ENCODE measurements around the gene MEGF8.

The MEGF8 gene

DNA sequence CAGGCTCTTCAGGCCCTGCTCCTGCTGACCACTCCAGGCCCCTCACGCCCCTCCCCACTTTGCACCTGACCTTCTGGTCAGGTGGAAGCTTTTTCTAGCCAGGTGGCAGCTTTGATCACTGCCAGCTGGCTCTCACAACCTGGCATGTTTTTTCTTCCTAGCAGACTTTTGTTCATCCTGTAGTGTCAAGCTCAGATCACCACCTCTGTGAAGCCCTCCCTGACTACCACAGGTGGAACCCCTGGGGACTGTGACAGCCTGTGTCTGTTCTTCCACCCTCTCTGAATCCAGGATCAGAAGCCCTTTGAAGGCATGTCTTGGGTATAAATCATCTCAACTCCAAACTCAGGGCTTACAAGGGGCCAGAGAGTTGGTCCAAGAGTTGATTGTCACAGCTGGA, 75.0 kb downstream of the MEGF8 start:
- Histone ChIP-seq H3K36me3 (ENCODE audit: insufficient read depth, low read length) (no peaks in the 10 kb centered on the region), H3K4me1 (ENCODE audit: insufficient read depth, low read length) (no peaks in the 10 kb centered on the region), H3K9ac (ENCODE audit: low read depth, low read length) (no peak overlapping the region), H3K9me3 (ENCODE audit: control insufficient read depth, insufficient read depth, low read length) (no peaks in the 10 kb centered on the region)

- Histone ChIP-seq H3K36me3 (ENCODE audit: insufficient read depth, low read length) (no peaks in the 10 kb centered on the region), H3K9ac (ENCODE audit: low read depth, low read length) (peak overlapping the region; percentile 66), H3K9me3 (ENCODE audit: control insufficient read depth, insufficient read depth, low read length) (no peaks in the 10 kb centered on the region), H3K4me1 (ENCODE audit: insufficient read depth, low read length) (no peaks in the 10 kb centered on the region)
Measured at GRCh38 chr19:42401365-42402303, 76.2 kb downstream of the MEGF8 start.

DNA sequence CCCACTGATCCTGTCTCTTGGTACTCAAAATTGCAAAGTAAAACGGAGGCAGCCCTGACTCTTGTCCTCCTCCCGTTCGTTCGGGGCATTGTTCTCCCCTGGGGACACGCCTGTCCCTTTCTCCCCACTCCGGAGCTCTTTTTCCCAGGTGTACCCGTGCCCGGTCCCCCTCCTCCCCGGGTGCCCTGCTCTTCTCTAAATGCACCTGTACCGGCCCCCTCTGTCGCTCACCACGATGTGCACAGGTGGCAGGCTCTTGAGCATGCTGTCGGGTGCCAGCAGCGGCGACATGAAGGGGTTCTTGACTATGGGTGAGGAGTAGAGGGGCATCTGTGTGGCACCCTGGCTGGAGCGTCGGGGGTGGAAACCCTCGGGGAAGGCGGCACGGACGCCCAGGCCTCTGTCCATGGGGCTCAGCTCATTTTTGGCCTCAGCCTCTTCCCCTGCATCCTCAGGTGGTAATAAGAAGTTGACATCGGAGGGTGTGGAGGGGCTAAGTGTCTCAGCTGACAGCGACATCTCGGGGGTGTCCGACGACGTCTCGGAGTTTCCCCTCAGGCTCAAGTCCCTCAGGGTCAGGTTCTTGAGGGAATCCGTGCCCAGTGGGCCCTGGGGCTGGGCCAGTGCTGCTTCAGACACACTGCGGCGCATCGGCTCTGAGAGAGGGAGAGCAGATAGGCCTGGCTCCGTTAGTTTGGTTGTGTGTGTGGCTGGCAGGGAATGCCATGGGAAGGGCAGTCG, 77.1 kb downstream of the MEGF8 start:
- H3K36me3 ChIP-seq (ENCODE audit: insufficient read depth, low read length): no peaks in the 10 kb centered on the region
- H3K9me3 ChIP-seq (ENCODE audit: control insufficient read depth, insufficient read depth, low read length): no peaks in the 10 kb centered on the region
- H3K4me1 ChIP-seq (ENCODE audit: insufficient read depth, low read length): no peaks in the 10 kb centered on the region
- peak overlapping the region; percentile 66 for H3K9ac ChIP-seq (ENCODE audit: low read depth, low read length)

GRCh38 chr19:42403586-42403985, 78.2 kb downstream of the MEGF8 start:
- no peaks in the 10 kb centered on the region for H3K4me1 ChIP-seq (ENCODE audit: insufficient read depth, low read length)
- H3K9ac ChIP-seq (ENCODE audit: low read depth, low read length): no peak overlapping the region
- H3K36me3 ChIP-seq (ENCODE audit: insufficient read depth, low read length): no peaks in the 10 kb centered on the region
- H3K9me3 ChIP-seq (ENCODE audit: control insufficient read depth, insufficient read depth, low read length): no peaks in the 10 kb centered on the region

DNA sequence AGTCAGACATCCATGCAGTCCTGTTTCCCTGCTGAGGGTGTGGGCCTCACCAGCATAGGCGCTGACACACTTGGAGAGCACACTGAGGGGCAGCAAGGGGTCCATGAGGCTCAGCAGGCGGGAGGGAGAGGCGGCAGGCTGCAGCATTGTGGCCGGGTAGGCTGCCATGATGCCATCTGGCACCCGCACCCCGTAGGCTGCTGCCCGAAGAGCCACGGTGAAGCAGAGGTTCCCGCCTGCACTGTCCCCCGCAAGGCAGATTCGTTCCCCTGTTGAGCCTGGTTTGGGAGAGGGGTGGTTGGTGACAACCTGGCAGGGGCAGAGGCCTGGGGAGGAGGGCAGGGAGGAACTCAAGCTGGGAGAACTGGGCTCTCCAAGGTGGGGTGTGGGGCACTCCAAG, 80.7 kb downstream of the MEGF8 start:
- no peak overlapping the region for H3K9ac ChIP-seq (ENCODE audit: low read depth, low read length)
- H3K4me1 ChIP-seq (ENCODE audit: insufficient read depth, low read length): no peaks in the 10 kb centered on the region
- H3K36me3 ChIP-seq (ENCODE audit: insufficient read depth, low read length): no peaks in the 10 kb centered on the region
- H3K9me3 ChIP-seq (ENCODE audit: control insufficient read depth, insufficient read depth, low read length): no peaks in the 10 kb centered on the region

- H3K9me3 ChIP-seq (ENCODE audit: control insufficient read depth, insufficient read depth, low read length): no peaks in the 10 kb centered on the region
- H3K36me3 ChIP-seq (ENCODE audit: insufficient read depth, low read length): no peaks in the 10 kb centered on the region
- H3K4me1 ChIP-seq (ENCODE audit: insufficient read depth, low read length): peaks cover 3% of the 10 kb centered on the region; the same call in 1 of the 2 replicates
- no peak overlapping the region for H3K9ac ChIP-seq (ENCODE audit: low read depth, low read length)
Measured at GRCh38 chr19:42407085-42407815, 81.8 kb downstream of the MEGF8 start.

- no peaks in the 10 kb centered on the region for H3K36me3 ChIP-seq (ENCODE audit: insufficient read depth, low read length)
- H3K9me3 ChIP-seq (ENCODE audit: control insufficient read depth, insufficient read depth, low read length): no peaks in the 10 kb centered on the region
- no peak overlapping the region for H3K9ac ChIP-seq (ENCODE audit: low read depth, low read length)
- peaks cover 6% of the 10 kb centered on the region; the same call in 1 of the 2 replicates for H3K4me1 ChIP-seq (ENCODE audit: insufficient read depth, low read length)
Measured at GRCh38 chr19:42407816-42408175, 82.4 kb downstream of the MEGF8 start.

DNA sequence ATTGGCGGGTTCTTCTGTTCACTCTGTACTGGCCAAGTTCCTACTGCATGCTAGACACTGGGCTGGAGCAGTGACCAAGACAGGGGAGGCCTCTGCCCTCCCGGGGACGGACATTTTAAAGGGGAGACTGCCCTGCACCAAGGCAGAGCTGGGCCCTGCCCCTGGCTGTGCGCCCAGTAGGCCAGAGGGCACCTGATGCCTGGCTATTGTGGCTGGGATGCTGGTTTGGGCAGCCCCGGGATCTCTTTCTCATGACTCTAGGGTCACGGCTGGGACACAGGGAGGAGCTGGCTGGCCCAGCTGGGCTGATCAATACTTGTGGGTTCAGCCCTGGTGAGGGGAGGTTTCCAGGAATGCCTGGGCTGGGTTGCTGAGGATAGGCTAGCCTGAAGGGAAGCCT, 84.0 kb downstream of the MEGF8 start:
- Histone ChIP-seq H3K36me3 (ENCODE audit: insufficient read depth, low read length) (no peaks in the 10 kb centered on the region), H3K9ac (ENCODE audit: low read depth, low read length) (no peak overlapping the region), H3K4me1 (ENCODE audit: insufficient read depth, low read length) (peaks cover 6% of the 10 kb centered on the region; the same call in 1 of the 2 replicates), H3K9me3 (ENCODE audit: control insufficient read depth, insufficient read depth, low read length) (no peaks in the 10 kb centered on the region)

- Histone ChIP-seq H3K4me1 (ENCODE audit: insufficient read depth, low read length) (peaks cover 6% of the 10 kb centered on the region; the same call in 1 of the 2 replicates), H3K36me3 (ENCODE audit: insufficient read depth, low read length) (no peaks in the 10 kb centered on the region), H3K9me3 (ENCODE audit: control insufficient read depth, insufficient read depth, low read length) (no peaks in the 10 kb centered on the region), H3K9ac (ENCODE audit: low read depth, low read length) (no peak overlapping the region)
Measured at GRCh38 chr19:42410371-42410770, 84.9 kb downstream of the MEGF8 start.

DNA sequence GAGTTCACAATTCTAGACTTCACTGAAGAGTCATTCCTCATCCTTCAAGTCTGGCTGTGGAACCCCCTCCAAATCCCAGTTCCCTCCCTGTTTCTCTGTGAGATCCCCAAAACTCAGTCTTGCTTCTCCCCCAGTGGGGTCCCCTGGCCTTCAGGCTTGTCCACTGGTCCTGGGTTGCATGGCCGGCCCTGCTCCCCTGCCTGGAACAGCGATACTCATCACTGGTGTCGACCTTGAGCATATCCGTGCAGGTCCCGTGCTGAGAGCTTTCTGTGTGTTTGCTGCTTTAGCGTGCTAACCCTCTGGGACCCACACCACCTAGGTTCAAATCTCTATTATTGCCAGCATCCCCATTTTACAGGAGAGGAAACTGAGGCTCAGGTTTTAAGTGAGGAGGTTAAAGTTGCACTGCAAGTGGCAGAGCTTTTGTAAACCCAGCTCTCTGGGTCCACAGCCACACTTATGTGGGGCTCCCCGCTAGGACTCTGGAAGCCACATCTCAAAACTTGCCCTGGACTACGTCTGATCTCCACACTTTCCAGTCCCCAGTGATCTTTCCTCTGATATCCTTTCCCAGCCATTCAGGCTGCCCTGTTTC, 86.2 kb downstream of the MEGF8 start:
- H3K36me3 ChIP-seq (ENCODE audit: insufficient read depth, low read length): no peaks in the 10 kb centered on the region
- H3K9ac ChIP-seq (ENCODE audit: low read depth, low read length): no peak overlapping the region

GRCh38 chr19:42412227-42412626, 86.8 kb downstream of the MEGF8 start:
- H3K9ac ChIP-seq (ENCODE audit: low read depth, low read length): no peak overlapping the region
- peaks cover 6% of the 10 kb centered on the region; the same call in 1 of the 2 replicates for H3K4me1 ChIP-seq (ENCODE audit: insufficient read depth, low read length)
- H3K9me3 ChIP-seq (ENCODE audit: control insufficient read depth, insufficient read depth, low read length): no peaks in the 10 kb centered on the region
- H3K36me3 ChIP-seq (ENCODE audit: insufficient read depth, low read length): no peaks in the 10 kb centered on the region

More for the DNA sequence above, 86.2 kb downstream of the MEGF8 start:
- no peaks in the 10 kb centered on the region for H3K9me3 ChIP-seq (ENCODE audit: control insufficient read depth, insufficient read depth, low read length)
- H3K4me1 ChIP-seq (ENCODE audit: insufficient read depth, low read length): peaks cover 6% of the 10 kb centered on the region; the same call in 1 of the 2 replicates

GRCh38 chr19:42412661-42413076, 87.2 kb downstream of the MEGF8 start:
- H3K9me3 ChIP-seq (ENCODE audit: control insufficient read depth, insufficient read depth, low read length): no peaks in the 10 kb centered on the region
- peaks cover 6% of the 10 kb centered on the region; the same call in 1 of the 2 replicates for H3K4me1 ChIP-seq (ENCODE audit: insufficient read depth, low read length)
- no peaks in the 10 kb centered on the region for H3K36me3 ChIP-seq (ENCODE audit: insufficient read depth, low read length)
- no peak overlapping the region for H3K9ac ChIP-seq (ENCODE audit: low read depth, low read length)

DNA sequence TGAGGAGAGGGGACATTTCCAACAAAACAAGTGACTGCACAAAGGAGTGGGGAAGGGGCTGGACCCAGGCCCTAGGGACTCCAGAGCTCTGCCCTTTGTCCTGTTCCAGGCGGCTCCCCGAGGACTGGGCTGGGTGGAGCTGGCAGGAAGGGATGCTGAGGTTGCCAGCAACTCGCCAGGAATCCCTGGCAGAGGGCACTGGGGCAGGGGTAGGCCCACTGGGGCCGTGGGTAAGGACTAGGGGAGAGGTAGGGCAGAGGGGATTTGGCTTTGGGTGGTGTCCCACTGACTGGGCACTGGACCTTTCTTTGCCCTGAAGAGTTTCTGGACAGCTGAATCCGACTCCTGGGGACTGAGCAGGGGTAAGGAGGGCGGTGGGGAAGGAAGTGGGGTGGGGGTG, 93.9 kb downstream of the MEGF8 start:
- no peaks in the 10 kb centered on the region; the same call in none of the 2 replicates for H3K4me1 ChIP-seq (ENCODE audit: insufficient read depth, low read length)
- no peaks in the 10 kb centered on the region for H3K9me3 ChIP-seq (ENCODE audit: control insufficient read depth, insufficient read depth, low read length)
- H3K9ac ChIP-seq (ENCODE audit: low read depth, low read length): no peak overlapping the region
- no peaks in the 10 kb centered on the region for H3K36me3 ChIP-seq (ENCODE audit: insufficient read depth, low read length)

- Histone ChIP-seq H3K9ac (ENCODE audit: low read depth, low read length) (no peak overlapping the region), H3K4me1 (ENCODE audit: insufficient read depth, low read length) (no peaks in the 10 kb centered on the region; the same call in none of the 2 replicates), H3K9me3 (ENCODE audit: control insufficient read depth, insufficient read depth, low read length) (no peaks in the 10 kb centered on the region), H3K36me3 (ENCODE audit: insufficient read depth, low read length) (no peaks in the 10 kb centered on the region)
Measured at GRCh38 chr19:42420055-42420544, 94.7 kb downstream of the MEGF8 start.

All from ES-I3 (cell line).